GM13977 (cell line): ENCODE measurements around the gene IKZF2.

ENCODE experiments used
- DNase-seq: peaks from one replicate; pipeline ENCODE4 v3.0.0; 2012; ENCODE audit warnings: low spot score
- CTCF ChIP-seq: IDR thresholded peaks from 2 replicates; pipeline ENCODE4 v1.5.1; 2012; ENCODE audit warnings: mild to moderate bottlenecking, control low read depth; ENCODE audit not compliant: insufficient read depth; ENCODE audit errors: extremely low read depth, missing control alignments
- in situ Hi-C: fragments of 300-500 bp; cut with MboI; formaldehyde crosslinking; loops from one replicate; pipeline ENCODE4 v1.12.0; 2022; ENCODE audit warnings: low sequenced_read_pairs, low pct_unique_long_range_greater_than_20kb, mixed read lengths, inconsistent platforms; ENCODE audit not compliant: unreplicated experiment

The IKZF2 gene

DNA sequence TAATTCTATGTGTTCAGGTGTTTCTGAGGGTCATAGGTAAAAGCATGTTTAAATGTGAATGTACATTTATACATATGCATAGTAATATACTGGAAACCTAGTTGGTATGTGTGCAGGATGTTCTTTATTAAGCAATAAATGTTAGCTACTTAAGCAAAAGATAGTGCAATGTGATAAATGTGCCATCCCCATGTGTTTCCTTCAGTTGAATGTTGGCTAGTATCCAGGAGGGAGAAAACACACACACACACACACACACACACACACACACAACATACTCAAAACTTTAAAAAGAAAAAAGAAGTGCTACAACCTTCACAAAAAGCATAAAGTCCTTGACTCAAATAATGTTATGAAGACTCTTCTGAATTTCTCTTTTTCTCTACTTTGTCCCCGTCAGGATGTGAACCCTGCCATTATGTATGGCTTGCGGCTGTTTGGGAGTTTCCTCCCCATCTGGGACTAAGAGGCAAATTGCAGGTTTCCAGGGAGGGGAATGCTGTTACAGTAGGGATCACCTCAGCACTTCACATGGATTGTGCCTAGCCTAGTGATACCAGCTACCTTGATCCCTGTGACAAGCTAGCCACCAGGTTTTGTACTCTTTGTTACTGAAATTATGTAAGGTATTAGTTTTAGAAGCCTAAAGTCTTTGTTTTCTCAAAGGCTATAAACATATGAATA is 82.6 kb downstream of the IKZF2 start:
- no peak for DNase-seq
- in situ Hi-C loops = no loop called here
- no peak for TF ChIP-seq CTCF

GRCh38 chr2:213067888-213068287 is 83.5 kb downstream of the IKZF2 start:
- no peak for TF ChIP-seq CTCF
- in situ Hi-C loops = no loop called here
- no peak for DNase-seq

GRCh38 chr2:213066443-213066743 is 85.0 kb downstream of the IKZF2 start:
- in situ Hi-C loops = no loop called here
- no peak for DNase-seq
- no peak for TF ChIP-seq CTCF

GRCh38 chr2:213065583-213066442 is 85.6 kb downstream of the IKZF2 start:
- TF ChIP-seq CTCF = no peak
- DNase-seq = no peak
- in situ Hi-C loops = no loop called here

DNA sequence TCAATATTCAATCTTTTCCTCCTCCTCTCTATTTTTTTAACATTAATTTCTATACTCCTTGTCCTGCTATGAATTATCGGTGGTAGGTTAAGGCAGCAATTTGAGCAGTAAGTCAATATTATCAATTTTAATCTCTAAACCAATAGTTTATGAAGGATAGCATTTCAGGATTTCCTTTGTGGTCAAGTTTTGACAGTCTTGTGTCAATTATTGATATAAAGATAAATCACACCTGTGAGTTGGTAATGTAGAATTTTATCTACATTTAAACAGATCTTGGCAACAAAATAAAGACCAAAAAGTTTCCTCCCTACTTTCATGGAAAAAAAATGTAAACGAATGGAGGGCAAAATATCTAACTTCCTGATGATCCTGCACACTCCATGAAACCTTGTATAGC is 87.3 kb downstream of the IKZF2 start:
- no peak for TF ChIP-seq CTCF
- in situ Hi-C loops = no loop called here
- DNase-seq = no peak

DNA sequence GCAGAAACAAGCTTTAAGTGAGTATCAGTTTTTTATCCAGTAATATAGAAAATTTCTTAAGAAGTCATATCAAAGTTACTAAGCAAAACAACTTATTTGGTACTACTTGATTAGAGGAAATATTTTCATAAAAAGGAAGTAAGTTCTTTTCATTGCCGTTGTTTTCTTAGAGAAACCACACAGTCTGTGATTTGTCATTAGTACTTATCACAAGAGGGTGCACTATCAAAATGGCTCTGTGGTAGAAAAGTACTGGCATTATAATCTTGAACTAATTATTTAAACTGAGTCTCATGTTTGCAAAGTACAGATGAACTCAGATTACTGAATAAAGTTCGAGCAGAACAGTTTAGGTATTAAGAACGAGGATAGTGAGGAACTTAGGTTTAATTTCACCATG is 93.4 kb downstream of the IKZF2 start:
- in situ Hi-C loops = no loop called here
- no peak for TF ChIP-seq CTCF
- DNase-seq = no peak
